ENCODE data around the gene SLC25A53. TPM values are rescaled to one million over a fixed set of nuclear protein-coding genes. Genes with fewer than 3 reads are reported as not detected.

SLC25A53 gene
- polyA plus RNA-seq, 3 donors = 5.9 to 9.6 (median 7.6) TPM

DNA sequence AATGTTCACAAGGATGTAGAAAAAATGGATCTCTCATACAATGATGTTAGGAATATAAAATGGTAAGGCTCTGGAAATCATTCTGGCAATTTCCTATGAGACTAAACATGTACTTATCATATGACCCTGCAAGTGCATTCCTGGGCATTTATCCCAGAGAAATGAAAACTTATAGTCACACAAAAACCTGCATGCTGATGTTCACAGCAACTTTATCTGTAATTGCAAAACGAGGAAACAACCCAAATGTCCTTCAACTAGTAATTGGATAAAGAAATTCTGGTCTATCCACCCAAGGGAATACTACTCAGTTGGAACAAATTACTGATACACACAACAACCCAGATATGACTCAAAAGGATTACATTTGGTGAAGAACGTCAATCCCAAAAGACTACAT lies 30.0 kb downstream of the SLC25A53 start:
- Mint-ChIP-seq H3K9me3 (no peaks in the 10 kb centered on the region), H3K4me1 (peaks cover 7% of the 10 kb centered on the region), H3K27me3 (ENCODE audit: low read depth in 3 of 3) (peaks cover 0 to 8% (median 1%) of the 10 kb centered on the region in 3 donors), H3K4me3 (no peak overlapping the region), H3K36me3 (peaks cover 32 to 39% of the 10 kb centered on the region in 2 donors), H3K27ac (no peak overlapping the region)
- Histone ChIP-seq H3K36me3 (replicated peaks in 1 of 2; ENCODE audit: control insufficient read depth in 1 of 2, insufficient read depth in 2 of 2, low read length in 2 of 2) (peaks cover 13 to 35% of the 10 kb centered on the region in 2 donors), H3K27me3 (ENCODE audit: control insufficient read depth in 2 of 2, insufficient read depth in 2 of 2, low read length in 2 of 2) (no peaks in the 10 kb centered on the region), H3K4me1 (ENCODE audit: control insufficient read depth in 1 of 2, insufficient read depth in 2 of 2, low read length in 2 of 2) (no peaks in the 10 kb centered on the region), H3K9ac (ENCODE audit: insufficient read depth, low read length, poor library complexity, severe bottlenecking) (no peak overlapping the region), H3K9me3 (replicated peaks in 1 of 2; ENCODE audit: control insufficient read depth in 1 of 2, insufficient read depth in 1 of 2, low read length in 2 of 2) (no peaks in the 10 kb centered on the region), H4K20me1 (ENCODE audit: insufficient read depth, low read length) (peaks cover 4% of the 10 kb centered on the region), H3K79me2 (ENCODE audit: insufficient read depth, low read length) (no peaks in the 10 kb centered on the region), H3K4me2 (replicated peaks; ENCODE audit: extremely low read depth, low read length, poor library complexity, severe bottlenecking) (no peak overlapping the region), H3K27ac (ENCODE audit: low read depth in 1 of 2, low read length in 2 of 2) (no peak overlapping the region), H2AFZ (ENCODE audit: insufficient read depth, low read depth, low read length, poor library complexity, severe bottlenecking) (no peak overlapping the region), H3K4me3 (replicated peaks in 1 of 3; ENCODE audit: low read depth in 2 of 3, low read length in 3 of 3) (no peak overlapping the region)
- no peak for TF ChIP-seq CTCF (IDR thresholded peaks at IDR 0.05)
- intact Hi-C loops (cut with micrococcal nuclease) = no loop called here
- DNase-seq = no peak
- no CpG with 5 or more reads among the region's 2 CpGs for WGBS (ENCODE audit: insufficient coverage)

DNA sequence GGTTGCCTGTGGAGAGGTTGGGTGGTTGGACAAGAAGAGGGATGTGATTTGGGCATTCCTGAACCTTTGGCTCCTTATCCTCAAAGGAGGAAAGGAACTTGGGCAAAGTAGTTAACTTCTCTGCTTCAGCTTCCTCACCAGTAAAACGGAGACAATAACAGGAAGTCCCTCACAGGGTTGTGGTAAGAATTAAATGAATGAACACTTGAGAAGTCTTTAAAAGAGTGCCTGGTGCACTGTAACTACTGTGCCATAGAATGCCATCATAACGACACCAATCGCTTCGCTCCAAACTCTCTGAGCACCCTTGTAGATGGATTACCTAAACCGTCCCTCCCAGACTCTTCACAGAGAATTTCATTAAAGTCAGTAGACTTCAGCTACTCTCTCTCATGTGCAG lies 34.0 kb downstream of the SLC25A53 start:
- Mint-ChIP-seq H3K4me3 (no peak overlapping the region), H3K9me3 (no peaks in the 10 kb centered on the region), H3K27me3 (ENCODE audit: low read depth in 3 of 3) (peaks cover 0 to 4% (median 1%) of the 10 kb centered on the region in 3 donors), H3K27ac (no peak overlapping the region), H3K36me3 (peaks cover 12 to 19% of the 10 kb centered on the region in 2 donors), H3K4me1 (peaks cover 7% of the 10 kb centered on the region)
- Histone ChIP-seq H3K4me2 (replicated peaks; ENCODE audit: extremely low read depth, low read length, poor library complexity, severe bottlenecking) (no peak overlapping the region), H3K27me3 (ENCODE audit: control insufficient read depth in 2 of 2, insufficient read depth in 2 of 2, low read length in 2 of 2) (no peaks in the 10 kb centered on the region), H3K36me3 (replicated peaks in 1 of 2; ENCODE audit: control insufficient read depth in 1 of 2, insufficient read depth in 2 of 2, low read length in 2 of 2) (peaks cover 0 to 13% of the 10 kb centered on the region in 2 donors), H3K4me3 (replicated peaks in 1 of 3; ENCODE audit: low read depth in 2 of 3, low read length in 3 of 3) (no peak overlapping the region), H4K20me1 (ENCODE audit: insufficient read depth, low read length) (peaks cover 4% of the 10 kb centered on the region), H3K9ac (ENCODE audit: insufficient read depth, low read length, poor library complexity, severe bottlenecking) (no peak overlapping the region), H3K27ac (ENCODE audit: low read depth in 1 of 2, low read length in 2 of 2) (no peak overlapping the region), H3K4me1 (ENCODE audit: control insufficient read depth in 1 of 2, insufficient read depth in 2 of 2, low read length in 2 of 2) (no peaks in the 10 kb centered on the region), H2AFZ (ENCODE audit: insufficient read depth, low read depth, low read length, poor library complexity, severe bottlenecking) (no peak overlapping the region), H3K9me3 (replicated peaks in 1 of 2; ENCODE audit: control insufficient read depth in 1 of 2, insufficient read depth in 1 of 2, low read length in 2 of 2) (no peaks in the 10 kb centered on the region), H3K79me2 (ENCODE audit: insufficient read depth, low read length) (no peaks in the 10 kb centered on the region)
- 0% methylated on average over 2 of the region's 5 CpGs for WGBS (ENCODE audit: insufficient coverage)
- TF ChIP-seq CTCF (IDR thresholded peaks at IDR 0.05) = no peak
- no peak for DNase-seq
- intact Hi-C loops (cut with micrococcal nuclease) = no loop called here
